Tibial artery (tissue), 4 donors: ENCODE data around the gene ALMS1.
"Not testable (repeated sequence)": the region's sequence is repeated elsewhere in the genome, so short reads cannot be mapped to it uniquely, and the experiment has no call there.

Experiments used
- DNase-seq, 2 donors: peaks; one replicate each; pipeline ENCODE4 v3.0.0-alpha.2; 2019
- H3K27ac ChIP-seq, 2 donors: fragments of 200-600 bp; sonication (generic) in 1 of 2; 1 replicate in 1 of 2; 2 replicates in 1 of 2; pipeline ENCODE4 v1.5.1; 2018 to 2019; ENCODE audit warnings: mild to moderate bottlenecking in 1 of 2
- H3K27me3 ChIP-seq, 2 donors: fragments of 200-600 bp; sonication (generic) in 1 of 2; one replicate each; pipeline versions ENCODE4 v1.5.1 to v1.6.0; 2016 to 2019
- H3K36me3 ChIP-seq, 3 donors: fragments of 200-600 bp; sonication (generic) in 2 of 3; one replicate each; pipeline ENCODE4 v1.5.1; 2016 to 2019; ENCODE audit warnings: mild to moderate bottlenecking in 2 of 3
- H3K4me1 ChIP-seq, 4 donors: fragments of 200-600 bp; sonication (generic) in 2 of 4; 1 replicate in 3 of 4; 2 replicates in 1 of 4; pipeline ENCODE4 v1.5.1; 2016 to 2019
- H3K4me3 ChIP-seq, 2 donors: fragments of 200-600 bp; sonication (generic) in 1 of 2; 1 replicate in 1 of 2; 2 replicates in 1 of 2; pipeline ENCODE4 v1.5.1; 2018 to 2019; ENCODE audit warnings: mild to moderate bottlenecking in 2 of 2
- H3K9me3 ChIP-seq, 3 donors: fragments of 200-600 bp; sonication (generic) in 1 of 3; one replicate each; pipeline ENCODE4 v1.5.1; 2016 to 2019
- CTCF ChIP-seq, 2 experiments: fragments of 200-600 bp in 1 of 2; fragments of 450-650 bp in 1 of 2; IDR thresholded peaks; one replicate each; pipeline ENCODE4 v1.5.1; 2017 to 2019; ENCODE audit warnings: antibody characterized with exemption in 2 of 2, mild to moderate bottlenecking in 1 of 2, moderate library complexity in 1 of 2
- intact Hi-C: fragments of 100-400 bp; cut with DNase I; formaldehyde crosslinking; loops from one replicate; pipeline ENCODE4 v1.15.0; 2023; ENCODE audit warnings: low total_unique reads

Gene ALMS1

GRCh38 chr2:73630662-73631266, 245.1 kb downstream of the ALMS1 start:
- not testable (repeated sequence) for H3K4me3 ChIP-seq

GRCh38 chr2:73636977-73637376, 251.3 kb downstream of the ALMS1 start:
- H3K27me3 ChIP-seq, DNase-seq, H3K27ac ChIP-seq, intact Hi-C loops, H3K4me3 ChIP-seq, H3K4me1 ChIP-seq, H3K36me3 ChIP-seq, H3K9me3 ChIP-seq: not testable (repeated sequence)

More at GRCh38 chr2:73630662-73631266, 245.1 kb downstream of the ALMS1 start:
- H3K4me1 ChIP-seq, H3K27ac ChIP-seq, H3K9me3 ChIP-seq, DNase-seq, H3K36me3 ChIP-seq, H3K27me3 ChIP-seq, intact Hi-C loops: not testable (repeated sequence)
- peak in 1 of 2 experiments; percentile 21 for TF ChIP-seq CTCF (IDR thresholded peaks at IDR 0.05)

GRCh38 chr2:73638429-73638828, 252.8 kb downstream of the ALMS1 start:
- TF ChIP-seq CTCF (IDR thresholded peaks at IDR 0.05): no peak
- H3K27ac ChIP-seq: no peak overlapping the region
- no peaks in the 10 kb centered on the region for H3K4me1 ChIP-seq
- no peak overlapping the region for H3K4me3 ChIP-seq
- intact Hi-C loops: no loop called here
- H3K27me3 ChIP-seq: no peaks in the 10 kb centered on the region
- no peaks in the 10 kb centered on the region for H3K9me3 ChIP-seq
- no peak for DNase-seq
- H3K36me3 ChIP-seq: no peaks in the 10 kb centered on the region

GRCh38 chr2:73640511-73640911, 254.9 kb downstream of the ALMS1 start:
- TF ChIP-seq CTCF (IDR thresholded peaks at IDR 0.05): no peak

GRCh38 chr2:73640946-73641766, 255.5 kb downstream of the ALMS1 start:
- Histone ChIP-seq H3K27ac (no peak overlapping the region), H3K9me3 (no peaks in the 10 kb centered on the region), H3K4me1 (no peaks in the 10 kb centered on the region), H3K4me3 (no peak overlapping the region), H3K36me3 (no peaks in the 10 kb centered on the region), H3K27me3 (no peaks in the 10 kb centered on the region)
- intact Hi-C loops: no loop called here
- no peak for DNase-seq
- TF ChIP-seq CTCF (IDR thresholded peaks at IDR 0.05): no peak

More at GRCh38 chr2:73640511-73640911, 254.9 kb downstream of the ALMS1 start:
- Histone ChIP-seq H3K27ac (no peak overlapping the region), H3K27me3 (no peaks in the 10 kb centered on the region), H3K9me3 (no peaks in the 10 kb centered on the region), H3K36me3 (no peaks in the 10 kb centered on the region), H3K4me1 (no peaks in the 10 kb centered on the region), H3K4me3 (no peak overlapping the region)
- intact Hi-C loops: no loop called here
- no peak for DNase-seq

GRCh38 chr2:73641767-73642062, 256.1 kb downstream of the ALMS1 start:
- H3K27ac ChIP-seq: no peak overlapping the region

More at GRCh38 chr2:73641767-73642062, 256.1 kb downstream of the ALMS1 start:
- no peaks in the 10 kb centered on the region for H3K36me3 ChIP-seq
- intact Hi-C loops: no loop called here
- H3K4me3 ChIP-seq: no peak overlapping the region
- no peaks in the 10 kb centered on the region for H3K4me1 ChIP-seq
- DNase-seq: no peak
- H3K9me3 ChIP-seq: no peaks in the 10 kb centered on the region
- no peak for TF ChIP-seq CTCF (IDR thresholded peaks at IDR 0.05)
- no peaks in the 10 kb centered on the region for H3K27me3 ChIP-seq
